Activated T-helper 1 cell treated with Interleukin-2 at 50 U/mL for 16 hours (primary cell): ENCODE results near the gene TOR1AIP1.
"Not testable (repeated sequence)": the region's sequence is repeated elsewhere in the genome, so short reads cannot be mapped to it uniquely, and the experiment has no call there.

Experiments used
- DNase-seq: peaks from one replicate; pipeline ENCODE4 v3.0.0-alpha.2; 2020; ENCODE audit warnings: low read depth

TOR1AIP1 gene

GRCh38 chr1:179937668-179938254 lies 55.7 kb downstream of the TOR1AIP1 start:
- no peak for DNase-seq

GRCh38 chr1:179938752-179939151 lies 56.7 kb downstream of the TOR1AIP1 start:
- no peak for DNase-seq

GRCh38 chr1:179939941-179940340 lies 57.9 kb downstream of the TOR1AIP1 start:
- no peak for DNase-seq

DNA sequence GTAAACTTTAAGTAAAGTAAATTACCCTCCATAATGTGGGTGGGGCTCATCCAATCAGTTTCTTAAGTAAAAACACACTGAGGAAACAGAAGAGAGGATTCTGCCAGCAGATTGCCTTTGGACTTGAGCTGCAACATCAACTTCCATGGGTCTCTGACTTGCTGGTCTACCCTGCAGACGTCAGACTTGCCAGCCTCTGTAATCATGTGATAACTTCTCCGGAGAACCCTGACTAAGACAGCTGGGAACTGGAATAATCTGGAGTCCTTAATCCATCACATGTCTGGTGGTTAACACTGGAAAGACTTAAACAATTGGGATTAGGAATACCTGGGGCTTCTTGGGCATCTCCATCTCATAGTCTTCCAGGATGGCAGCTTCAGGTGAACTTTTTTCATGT lies 59.4 kb downstream of the TOR1AIP1 start:
- no peak for DNase-seq

DNA sequence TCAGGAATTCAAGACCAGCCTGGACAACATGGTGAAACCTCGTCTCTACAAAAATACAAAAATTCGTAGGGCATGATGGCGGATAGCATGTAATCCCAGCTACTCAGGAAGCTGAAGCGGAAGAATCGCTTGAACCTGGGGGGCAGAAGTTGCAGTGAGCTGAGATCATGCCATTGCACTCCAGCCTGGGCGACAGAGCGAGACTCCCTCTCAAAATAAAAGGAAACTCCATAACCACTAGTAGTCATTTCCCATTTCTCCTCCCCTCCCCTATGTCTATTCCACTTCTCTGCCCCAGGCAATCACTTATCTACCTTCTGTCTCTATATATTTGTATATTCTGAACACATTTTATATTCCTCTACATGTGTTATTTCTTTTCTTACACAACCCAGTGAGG lies 68.6 kb downstream of the TOR1AIP1 start:
- DNase-seq: no peak

DNA sequence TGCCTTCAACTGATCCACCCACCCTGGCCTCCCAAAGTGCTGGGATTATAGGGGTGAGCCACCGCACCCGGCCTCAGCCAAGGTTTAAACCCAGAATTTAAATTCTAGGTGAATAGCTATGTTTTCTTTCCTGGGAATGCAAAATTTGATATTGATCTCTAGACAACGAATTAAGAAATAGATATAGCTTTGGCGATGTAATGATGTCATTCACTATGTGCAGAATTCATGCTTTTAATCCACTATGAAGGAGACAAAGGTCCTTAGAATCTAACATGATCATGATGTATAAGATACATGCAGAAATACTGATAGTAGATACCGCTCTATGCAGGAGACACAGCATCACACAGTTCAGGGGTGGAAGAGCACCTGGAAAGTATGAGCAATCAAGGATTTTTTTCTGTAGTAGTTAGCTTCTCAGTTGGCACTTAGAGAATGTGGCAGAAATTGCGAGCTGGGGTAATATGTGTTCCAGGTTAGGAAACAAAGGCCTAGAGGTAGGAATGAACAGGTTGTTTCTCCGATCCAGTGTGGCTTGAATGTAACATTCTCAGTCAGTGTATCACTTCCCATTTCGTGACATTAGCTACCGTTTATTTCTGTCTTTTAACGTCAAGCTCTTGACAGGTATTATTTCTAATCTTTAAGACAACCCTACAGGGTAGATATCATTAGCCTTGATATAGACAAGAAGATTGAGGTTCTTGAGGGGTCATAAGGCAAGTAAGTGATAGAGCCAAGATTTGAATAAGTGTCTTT lies 69.5 kb downstream of the TOR1AIP1 start:
- no peak for DNase-seq

GRCh38 chr1:179952186-179952585 lies 70.1 kb downstream of the TOR1AIP1 start:
- DNase-seq: no peak

DNA sequence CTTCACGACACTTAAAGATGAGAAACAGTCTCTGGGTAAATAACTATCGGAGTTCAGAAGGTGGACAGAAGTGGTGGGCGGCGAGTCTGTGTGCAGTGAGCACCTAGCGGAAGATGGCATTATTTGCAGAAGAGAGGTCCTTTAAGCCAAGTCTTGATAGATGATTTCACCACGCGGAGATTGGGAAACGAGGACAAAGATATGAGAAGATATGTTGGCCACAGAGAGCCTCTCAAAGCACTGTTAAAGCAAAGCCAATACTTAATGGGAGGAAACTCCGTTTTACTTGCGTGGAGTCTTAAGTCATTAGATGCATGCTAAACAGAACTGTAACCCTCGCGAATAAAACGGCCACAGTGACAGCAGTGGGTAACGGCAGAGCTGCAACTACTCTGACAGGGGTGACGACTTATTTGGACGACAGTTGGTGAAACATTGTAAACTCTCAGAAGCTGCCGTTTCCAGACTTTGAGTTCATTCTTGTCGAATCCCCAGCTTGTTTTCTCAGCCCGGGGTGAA lies 71.9 kb downstream of the TOR1AIP1 start:
- DNase-seq: peak; percentile 7

GRCh38 chr1:179954493-179955286 lies 72.6 kb downstream of the TOR1AIP1 start, which contains the start of gene CEP350:
CEP350 (plus strand) TSS chr1:179954810; CDS start chr1:179986182, 31,372 bp downstream.
- peak; percentile 95 for DNase-seq

DNA sequence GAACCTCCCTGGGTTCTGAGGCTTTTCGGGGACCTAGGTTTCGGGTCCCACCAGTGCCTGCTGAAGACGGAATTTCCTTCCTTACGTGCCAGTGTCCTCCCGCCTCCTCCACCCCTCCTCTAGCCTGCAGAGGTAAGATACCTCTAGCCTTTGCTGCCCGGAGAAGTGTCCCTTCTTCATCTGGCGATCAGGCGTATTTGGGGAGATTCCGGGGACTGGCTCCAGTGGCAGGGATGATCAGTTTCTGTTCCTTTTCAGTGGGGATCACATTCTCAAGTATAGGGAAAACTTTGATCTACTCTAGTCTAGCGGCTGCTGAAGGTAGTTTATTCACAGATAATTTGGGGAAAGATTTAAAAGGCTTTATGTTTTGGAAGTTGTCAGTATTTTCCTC lies 73.2 kb downstream of the TOR1AIP1 start:
- DNase-seq: no peak

- DNase-seq: no peak
Observed at GRCh38 chr1:179955731-179956130, 73.6 kb downstream of the TOR1AIP1 start.

DNA sequence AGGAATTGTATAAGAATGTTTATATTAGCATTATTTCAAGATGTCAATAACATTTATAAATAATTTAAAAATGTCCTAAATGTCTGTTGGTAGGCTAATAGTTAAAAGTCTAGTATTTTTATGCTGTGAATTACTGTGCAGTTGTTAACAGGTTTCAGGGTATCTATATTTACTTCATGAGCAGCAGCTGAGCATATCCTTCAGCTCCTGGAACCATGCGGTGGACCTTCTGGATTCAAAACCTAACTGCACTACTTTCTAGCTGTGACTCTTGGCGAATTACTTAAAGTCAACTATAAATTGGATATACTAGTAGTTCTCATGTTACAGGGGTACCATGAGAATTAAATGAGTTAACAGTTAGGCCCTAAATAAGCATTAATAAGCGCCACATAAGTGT lies 76.3 kb downstream of the TOR1AIP1 start:
- no peak for DNase-seq

GRCh38 chr1:179962168-179962567 lies 80.1 kb downstream of the TOR1AIP1 start:
- not testable (repeated sequence) for DNase-seq

GRCh38 chr1:179966551-179966950 lies 84.5 kb downstream of the TOR1AIP1 start:
- no peak for DNase-seq

GRCh38 chr1:179968284-179968993 lies 86.4 kb downstream of the TOR1AIP1 start:
- no peak for DNase-seq

DNA sequence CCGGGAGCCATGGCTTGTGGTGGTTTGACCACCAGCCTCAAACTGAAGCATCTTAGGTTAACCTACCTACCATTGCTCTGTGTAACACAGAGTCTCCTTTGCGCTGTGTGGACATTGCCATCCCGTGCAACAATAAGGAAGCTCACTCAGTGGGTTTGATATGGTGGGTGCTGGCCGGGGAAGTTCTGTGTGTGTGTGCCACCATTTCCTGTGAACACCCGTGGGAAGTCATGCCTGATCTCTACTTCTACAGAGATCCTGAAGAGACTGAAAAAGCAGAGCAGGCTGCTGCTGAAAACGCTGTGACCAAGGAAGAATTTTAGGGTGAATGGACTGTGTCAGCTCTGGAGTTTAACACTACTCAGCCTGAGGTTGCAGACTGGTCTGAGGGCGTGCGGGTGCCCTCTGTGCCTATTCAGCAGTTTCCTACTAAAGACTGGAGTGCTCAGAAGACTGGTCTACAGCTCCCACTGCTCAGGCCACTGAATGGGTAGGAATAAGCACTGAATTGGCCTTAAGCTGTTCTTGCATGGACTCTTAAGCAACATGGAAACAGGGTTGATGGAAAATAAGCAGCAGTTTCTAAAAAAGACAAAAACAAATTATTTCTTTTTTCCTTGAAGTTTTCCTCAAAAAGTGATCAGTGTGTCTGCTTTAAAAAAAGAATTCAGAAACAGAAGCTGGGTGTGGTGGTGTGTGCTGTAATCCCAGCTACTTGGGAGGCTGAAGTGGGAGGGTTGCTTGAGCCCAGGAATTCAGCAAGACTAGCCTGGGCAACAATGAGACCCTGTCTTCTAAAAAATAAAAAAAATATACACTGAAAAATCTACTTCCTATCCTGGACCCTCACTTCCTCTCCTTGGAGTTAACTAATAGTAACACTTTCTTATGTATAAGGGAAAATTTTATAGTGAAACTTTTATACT lies 87.2 kb downstream of the TOR1AIP1 start:
- DNase-seq: no peak
